OCI-LY1 (cell line): Measurements from ENCODE around the gene VPS33B.

Experiments used
- EZH2 ChIP-seq: fragments of 200-600 bp; sonication (generic), shearing (Covaris generic); IDR thresholded peaks from 2 replicates; pipeline ENCODE4 v1.8.0; 2017; ENCODE audit warnings: borderline replicate concordance, mixed run types, mild to moderate bottlenecking, antibody characterized with exemption, low read length, moderate library complexity, mixed read lengths
- TF ChIP-seq, protein P1 (sequence below): fragments of 200-600 bp; sonication (generic), shearing (Covaris generic); IDR thresholded peaks from 2 replicates; pipeline ENCODE4 v1.5.1; 2017; ENCODE audit warnings: mild to moderate bottlenecking, antibody characterized with exemption, low read length, moderate library complexity, mixed read lengths

DNA sequence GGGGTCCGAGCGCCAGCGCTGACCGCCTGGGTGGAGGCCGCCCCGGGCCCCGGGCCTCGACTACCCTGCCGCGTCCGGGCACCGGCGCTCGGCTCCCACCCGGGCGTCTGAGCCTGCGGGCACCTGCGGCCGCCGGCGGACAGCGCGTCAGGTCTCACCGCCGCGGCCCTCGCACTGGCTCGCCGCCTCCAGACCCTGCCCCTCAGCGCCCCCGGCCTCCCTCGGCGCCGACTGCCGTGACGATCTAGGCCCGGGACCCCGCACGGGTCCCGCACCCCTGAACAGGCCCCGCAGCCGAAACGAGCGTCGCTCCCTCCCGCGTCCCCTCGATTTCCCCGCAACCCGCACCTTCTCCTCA, 28.4 kb downstream of the VPS33B start:
- TF ChIP-seq, protein P1, sequence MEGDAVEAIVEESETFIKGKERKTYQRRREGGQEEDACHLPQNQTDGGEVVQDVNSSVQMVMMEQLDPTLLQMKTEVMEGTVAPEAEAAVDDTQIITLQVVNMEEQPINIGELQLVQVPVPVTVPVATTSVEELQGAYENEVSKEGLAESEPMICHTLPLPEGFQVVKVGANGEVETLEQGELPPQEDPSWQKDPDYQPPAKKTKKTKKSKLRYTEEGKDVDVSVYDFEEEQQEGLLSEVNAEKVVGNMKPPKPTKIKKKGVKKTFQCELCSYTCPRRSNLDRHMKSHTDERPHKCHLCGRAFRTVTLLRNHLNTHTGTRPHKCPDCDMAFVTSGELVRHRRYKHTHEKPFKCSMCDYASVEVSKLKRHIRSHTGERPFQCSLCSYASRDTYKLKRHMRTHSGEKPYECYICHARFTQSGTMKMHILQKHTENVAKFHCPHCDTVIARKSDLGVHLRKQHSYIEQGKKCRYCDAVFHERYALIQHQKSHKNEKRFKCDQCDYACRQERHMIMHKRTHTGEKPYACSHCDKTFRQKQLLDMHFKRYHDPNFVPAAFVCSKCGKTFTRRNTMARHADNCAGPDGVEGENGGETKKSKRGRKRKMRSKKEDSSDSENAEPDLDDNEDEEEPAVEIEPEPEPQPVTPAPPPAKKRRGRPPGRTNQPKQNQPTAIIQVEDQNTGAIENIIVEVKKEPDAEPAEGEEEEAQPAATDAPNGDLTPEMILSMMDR, result no peak
- TF ChIP-seq EZH2, result no peak
